OCI-LY7 (cell line): ENCODE measurements around the gene SLC25A26. TPM values are rescaled to one million over a fixed set of nuclear protein-coding genes. Genes with fewer than 3 reads are reported as not detected.

Experiments
- BruUV-seq: library from RNA; stranded (reverse); fragments of 400-500 nt; replicated peaks from 2 replicates; lab custom pipeline; 2021; lab: Mats Ljungman, UMichigan
- CTCF ChIA-PET: fragments of 300-600 bp; sonication (Branson Sonifier 250); formaldehyde crosslinking; loops from one replicate; lab custom pipeline; 2022; ENCODE audit warnings: antibody characterized with exemption; ENCODE audit not compliant: unreplicated experiment; lab: Charles Lee
- POLR2A ChIA-PET: fragments of 300-600 bp; sonication (Branson Sonifier 250); formaldehyde crosslinking; loops from one replicate; lab custom pipeline; 2022; ENCODE audit warnings: antibody characterized with exemption; lab: Charles Lee
- DNase-seq: peaks from one replicate; pipeline ENCODE4 v3.0.0-alpha.2; 2015; ENCODE audit warnings: low spot score
- H2AFZ ChIP-seq: fragments of 200-600 bp; sonication (generic), shearing (Covaris generic); 2 replicates; pipeline ENCODE4 v1.6.1; 2014; ENCODE audit warnings: mild to moderate bottlenecking, antibody characterized with exemption, low read length, moderate library complexity
- H3K27ac ChIP-seq: fragments of 200-600 bp; sonication (generic); 2 replicates; pipeline ENCODE4 v1.5.1; 2014; ENCODE audit warnings: mixed run types, low read depth, mild to moderate bottlenecking, moderate library complexity, low read length, inconsistent platforms; ENCODE audit not compliant: poor library complexity, severe bottlenecking
- H3K36me3 ChIP-seq: fragments of 200-600 bp; sonication (generic); 2 replicates; pipeline ENCODE4 v1.6.1; 2014; ENCODE audit warnings: mild to moderate bottlenecking, antibody characterized with exemption, low read length, moderate library complexity, mixed read lengths; ENCODE audit not compliant: insufficient read depth
- H3K4me1 ChIP-seq: fragments of 200-600 bp; sonication (generic); 2 replicates; pipeline ENCODE4 v1.5.1; 2014; ENCODE audit warnings: mild to moderate bottlenecking, low read length; ENCODE audit not compliant: insufficient read depth, poor library complexity, severe bottlenecking
- H3K4me2 ChIP-seq: fragments of 200-600 bp; sonication (generic); 2 replicates; pipeline ENCODE4 v1.6.1; 2014; ENCODE audit warnings: mild to moderate bottlenecking, low read length
- H3K4me3 ChIP-seq: fragments of 200-600 bp; sonication (generic); 2 replicates; pipeline ENCODE4 v1.5.1; 2014; ENCODE audit warnings: mild to moderate bottlenecking, low read depth, low read length; ENCODE audit not compliant: poor library complexity, severe bottlenecking
- H3K79me2 ChIP-seq: fragments of 200-600 bp; sonication (generic); 2 replicates; pipeline ENCODE4 v1.6.1; 2016; ENCODE audit warnings: low read depth, mild to moderate bottlenecking, low read length, moderate library complexity, mixed read lengths; ENCODE audit not compliant: insufficient read depth
- H3K9me2 ChIP-seq: fragments of 200-600 bp; sonication (generic); 2 replicates; pipeline ENCODE4 v1.6.1; 2016; ENCODE audit warnings: mild to moderate bottlenecking, low read length, mixed read lengths; ENCODE audit not compliant: insufficient read depth
- H3K9me3 ChIP-seq: fragments of 200-600 bp; sonication (generic); 2 replicates; pipeline ENCODE4 v1.6.1; 2014; ENCODE audit warnings: mild to moderate bottlenecking, mixed run types, low read length, mixed read lengths
- H4K20me1 ChIP-seq: fragments of 200-600 bp; sonication (generic); 2 replicates; pipeline ENCODE4 v1.6.1; 2014; ENCODE audit warnings: mild to moderate bottlenecking, antibody characterized with exemption, low read length, moderate library complexity, mixed read lengths; ENCODE audit not compliant: insufficient read depth
- CTCF ChIP-seq: fragments of 200-600 bp; sonication (generic); conservative IDR thresholded peaks from 2 replicates; pipeline ENCODE4 v1.5.1; 2014; ENCODE audit warnings: mild to moderate bottlenecking, antibody characterized with exemption, low read length, moderate library complexity, mixed read lengths
- EZH2phosphoT487 ChIP-seq: fragments of 200-600 bp; sonication (generic); IDR thresholded peaks from 2 replicates; pipeline ENCODE4 v1.6.1; 2018; ENCODE audit warnings: low read depth, borderline replicate concordance, mild to moderate bottlenecking, mixed run types, antibody characterized with exemption, low read length, moderate library complexity, mixed read lengths
- intact Hi-C: fragments of 100-400 bp; cut with micrococcal nuclease; formaldehyde crosslinking; loops from one replicate; pipeline ENCODE4 v1.10.0; 2022; ENCODE audit not compliant: unreplicated experiment
- total RNA-seq, 2 experiments: library from RNA; depleted of rRNA in 1 of 2; stranded (reverse); fragments of >200 nt in 1 of 2; shearing (Covaris generic) in 1 of 2; gene quantifications; 2 replicates each; pipeline ENCODE4 v1.2.3, GENCODE V29; 2014 to 2022

SLC25A26 gene
- total RNA-seq, 2 experiments from 2014 or later = 9.8 to 14.2 TPM

GRCh38 chr3:66314455-66314854 lies 93.7 kb downstream of the SLC25A26 start:
- ChIA-PET CTCF (no interaction called here), POLR2A (no interaction called here)
- Histone ChIP-seq H3K9me2 (no peaks in the 10 kb centered on the region), H3K4me1 (no peaks in the 10 kb centered on the region), H3K4me2 (no peak overlapping the region), H3K9me3 (no peaks in the 10 kb centered on the region), H2AFZ (no peak overlapping the region), H3K36me3 (no peaks in the 10 kb centered on the region), H3K27ac (no peak overlapping the region), H4K20me1 (no peaks in the 10 kb centered on the region), H3K4me3 (no peak overlapping the region), H3K79me2 (no peaks in the 10 kb centered on the region)
- no peak for TF ChIP-seq EZH2phosphoT487
- intact Hi-C loops = no loop called here
- no peak for DNase-seq
- no TSS peak for BruUV-seq

- Histone ChIP-seq H2AFZ (no peak overlapping the region), H3K4me2 (no peak overlapping the region), H3K27ac (no peak overlapping the region), H3K4me3 (no peak overlapping the region), H4K20me1 (no peaks in the 10 kb centered on the region), H3K79me2 (no peaks in the 10 kb centered on the region), H3K36me3 (no peaks in the 10 kb centered on the region), H3K4me1 (no peaks in the 10 kb centered on the region), H3K9me3 (no peaks in the 10 kb centered on the region), H3K9me2 (no peaks in the 10 kb centered on the region)
- intact Hi-C loops = no loop called here
- CTCF ChIA-PET = no interaction called here
- no TSS peak for BruUV-seq
- TF ChIP-seq EZH2phosphoT487 (no peak), CTCF (no peak)
- DNase-seq = no peak
- POLR2A ChIA-PET = interaction anchor here (1.1 to 2.3 kb wide), 2 partner anchors 11 to 37 kb away, joined by 3 to 14 read pairs; no protein-coding TSS in a partner anchor
Measured at GRCh38 chr3:66317750-66318376, 97.1 kb downstream of the SLC25A26 start.

- CTCF ChIA-PET = no interaction called here
- no peaks in the 10 kb centered on the region for H3K9me2 ChIP-seq
- no peak overlapping the region for H3K27ac ChIP-seq
- no peaks in the 10 kb centered on the region for H4K20me1 ChIP-seq
- no peaks in the 10 kb centered on the region for H3K36me3 ChIP-seq
- no peak overlapping the region for H2AFZ ChIP-seq
- BruUV-seq = no TSS peak
- no peak overlapping the region for H3K4me3 ChIP-seq
- no peaks in the 10 kb centered on the region for H3K9me3 ChIP-seq
- intact Hi-C loops = no loop called here
- TF ChIP-seq EZH2phosphoT487 = no peak
- no peak overlapping the region for H3K4me2 ChIP-seq
- no peak for DNase-seq
- H3K79me2 ChIP-seq = no peaks in the 10 kb centered on the region
- POLR2A ChIA-PET = interaction anchor here (2.3 kb wide), 1 partner anchor 8 kb away, joined by 14 read pairs; no protein-coding TSS in a partner anchor
- H3K4me1 ChIP-seq = no peaks in the 10 kb centered on the region
Measured at GRCh38 chr3:66320390-66320789, 99.6 kb downstream of the SLC25A26 start.
